Nucleus accumbens (tissue), 56 donors: Measurements from ENCODE around the gene STIM1.
"Not testable (repeated sequence)": the region's sequence is repeated elsewhere in the genome, so short reads cannot be mapped to it uniquely, and the experiment has no call there.

Experiments
- DNase-seq, 56 donors: peaks; one replicate each; lab custom pipeline; 2025; lab: John Stamatoyannopoulos, UW

STIM1 gene

DNA sequence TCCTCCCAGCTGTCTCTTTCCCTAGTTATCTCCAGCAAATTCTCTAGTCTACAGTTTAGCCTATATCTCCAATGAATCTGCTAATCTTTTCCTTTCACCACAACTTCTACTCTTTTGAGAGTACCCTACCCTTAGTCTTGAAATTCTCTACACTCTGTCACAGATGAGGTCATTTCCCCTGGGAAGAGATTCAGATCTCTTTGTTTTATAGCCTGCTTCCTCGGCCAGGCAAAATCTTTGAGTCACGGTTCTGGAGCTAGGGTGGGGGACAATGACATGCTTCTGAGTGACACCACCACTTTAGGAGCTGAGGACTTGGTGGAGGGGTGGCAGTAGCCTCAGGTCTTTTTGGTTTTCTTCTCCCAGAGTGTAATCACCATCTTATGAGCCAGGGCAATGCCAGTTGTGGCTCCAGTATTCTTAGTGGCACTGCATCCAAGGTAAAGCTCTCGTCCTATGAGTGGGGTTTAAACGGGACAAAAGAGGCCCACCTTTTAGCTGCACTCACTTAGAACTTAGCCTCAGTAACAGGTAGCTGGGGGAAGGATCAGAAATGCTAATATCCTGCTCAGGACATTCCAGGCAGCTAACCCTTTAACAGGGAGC, 140.6 kb downstream of the STIM1 start:
- DNase-seq: no peak

DNA sequence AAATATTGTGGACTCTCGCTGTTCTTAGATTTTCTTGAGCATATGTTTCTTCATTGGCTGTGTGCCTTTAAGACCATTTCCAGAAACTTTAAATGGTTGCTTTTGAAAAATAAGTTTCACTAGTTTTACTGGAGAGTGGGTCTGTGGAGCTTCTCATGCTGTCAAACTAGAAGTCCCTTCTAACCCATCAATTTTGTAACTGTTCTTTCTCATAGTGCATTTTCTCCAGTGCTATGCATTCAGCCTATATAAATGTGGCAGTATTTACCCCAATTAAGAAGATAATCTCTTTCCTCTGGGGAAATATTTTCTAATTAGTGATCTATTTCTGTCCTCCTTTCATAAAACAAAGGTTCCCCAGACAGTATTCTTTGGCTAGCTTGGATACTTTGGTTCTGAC, 141.2 kb downstream of the STIM1 start:
- no peak for DNase-seq

DNA sequence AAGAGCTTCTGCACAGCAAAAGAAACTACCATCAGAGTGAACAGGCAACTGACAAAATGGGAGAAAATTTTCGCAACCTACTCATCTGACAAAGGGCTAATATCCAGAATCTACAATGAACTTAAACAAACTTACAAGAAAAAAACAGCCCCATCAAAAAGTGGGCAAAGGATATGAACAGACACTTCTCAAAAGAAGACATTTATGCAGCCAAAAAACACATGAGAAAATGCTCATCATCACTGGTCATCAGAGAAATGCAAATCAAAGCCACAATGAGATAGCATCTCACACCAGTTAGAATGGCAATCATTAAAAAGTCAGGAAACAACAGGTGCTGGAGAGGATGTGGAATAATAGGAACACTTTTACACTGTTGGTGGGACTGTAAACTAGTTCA, 149.3 kb downstream of the STIM1 start:
- not testable (repeated sequence) for DNase-seq

DNA sequence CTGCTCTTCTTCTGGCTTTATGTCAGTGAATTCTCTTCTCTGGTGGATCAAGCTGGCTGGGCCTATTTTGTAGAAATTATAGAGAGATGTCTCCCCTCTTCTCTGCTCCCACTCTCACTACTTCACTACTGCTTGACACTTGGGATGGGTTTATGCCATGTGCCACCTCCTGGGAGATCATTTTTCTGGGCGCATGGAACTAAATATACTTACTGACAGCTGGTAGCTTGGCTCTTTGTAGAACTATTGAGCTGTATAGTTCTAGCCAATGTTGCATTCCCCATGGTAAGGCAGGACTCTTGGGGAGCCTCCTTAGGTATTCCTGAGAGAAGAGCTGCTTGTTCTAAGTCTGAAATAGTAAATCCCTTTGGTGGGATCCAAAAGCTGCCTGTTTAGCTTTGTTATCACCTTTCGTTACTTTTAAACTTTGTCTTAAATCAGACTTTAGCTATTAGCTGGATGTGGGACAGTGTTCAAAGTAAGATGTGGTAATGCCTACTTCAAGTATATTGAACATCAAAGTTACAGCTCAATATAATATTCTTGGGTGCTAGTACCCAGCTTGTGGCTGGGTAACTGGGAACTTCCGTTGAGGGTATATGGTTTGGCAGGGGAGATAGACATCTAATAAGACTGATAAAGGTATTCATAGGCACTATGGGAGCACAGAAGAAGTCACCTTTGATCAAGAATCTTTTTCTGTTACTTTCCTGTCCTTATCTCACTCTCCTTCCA, 151.6 kb downstream of the STIM1 start:
- DNase-seq: no peak

DNA sequence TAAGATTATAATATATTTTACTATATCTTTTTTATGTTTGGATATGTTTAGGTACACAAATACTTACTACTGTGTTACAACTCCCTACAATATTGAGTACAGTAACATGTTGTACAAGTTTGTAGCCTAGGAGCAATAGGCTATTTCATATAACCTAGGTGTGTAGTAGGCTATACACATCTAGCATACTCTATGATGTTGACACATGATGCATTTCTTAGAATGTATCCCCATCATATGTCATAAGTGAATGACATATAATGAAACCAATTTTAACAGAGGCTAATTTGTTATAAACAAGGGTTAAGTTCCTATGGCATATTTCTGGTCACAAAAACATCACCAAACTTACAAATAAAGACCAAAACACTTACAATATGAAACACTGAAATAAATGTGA, 152.7 kb downstream of the STIM1 start:
- DNase-seq: no peak

DNA sequence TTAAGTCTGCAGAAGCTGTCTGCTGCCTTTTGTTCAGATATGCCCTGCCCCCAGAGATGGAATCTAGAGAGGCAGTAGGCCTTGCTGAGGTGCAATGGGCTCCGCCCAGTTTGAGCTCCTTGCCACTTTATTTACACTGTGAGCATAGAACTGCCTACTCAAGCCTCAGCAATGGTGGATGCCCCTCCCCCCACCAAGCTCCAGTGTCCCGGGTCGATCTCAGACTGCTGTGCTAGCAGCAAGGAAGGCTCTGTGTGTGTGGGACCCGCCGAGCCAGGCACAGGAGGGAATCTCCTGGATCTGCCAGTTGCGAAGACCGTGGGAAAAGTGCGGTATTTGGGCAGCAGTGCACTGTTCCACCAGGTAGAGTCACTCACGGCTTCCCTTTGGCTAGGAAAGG, 161.1 kb downstream of the STIM1 start:
- not testable (repeated sequence) for DNase-seq

DNA sequence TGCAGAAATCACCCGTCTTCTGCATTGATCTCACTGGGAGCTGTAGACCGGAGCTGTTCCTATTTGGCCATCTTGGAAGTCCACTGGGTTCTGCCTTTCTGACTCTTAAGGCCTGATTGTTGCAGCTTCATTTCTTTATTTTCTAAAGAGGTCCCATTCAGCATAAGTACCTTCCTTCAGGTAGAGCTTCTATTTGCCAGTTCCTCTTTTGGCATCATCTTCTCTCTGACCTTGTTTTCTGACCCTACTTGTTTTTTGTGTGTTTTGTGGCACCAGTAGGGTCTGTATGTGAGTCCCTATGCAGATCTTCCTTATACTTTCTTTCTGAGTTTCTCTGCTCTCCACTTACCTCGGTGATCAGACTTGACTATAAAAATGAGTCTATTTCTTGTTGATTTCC, 161.7 kb downstream of the STIM1 start:
- no peak for DNase-seq

DNA sequence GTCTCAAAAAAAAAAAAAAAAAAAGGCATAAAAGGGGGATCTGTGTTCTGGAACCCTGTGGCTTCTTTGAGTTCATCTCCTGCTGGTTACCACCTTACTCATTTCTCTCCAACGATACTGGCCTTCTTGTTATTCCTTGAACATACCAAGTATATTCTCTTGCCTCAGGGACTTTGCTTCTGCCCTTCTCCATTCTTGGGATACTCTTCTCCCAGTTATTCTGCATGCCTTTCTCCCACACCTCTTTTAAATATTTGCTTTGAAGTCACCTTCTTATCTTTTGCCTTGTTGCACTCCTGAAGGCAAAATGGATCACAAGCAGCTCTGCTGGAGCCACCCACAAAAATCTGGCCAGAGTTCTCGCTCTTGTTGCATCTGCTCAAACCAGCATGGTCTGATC, 163.2 kb downstream of the STIM1 start:
- no peak for DNase-seq

DNA sequence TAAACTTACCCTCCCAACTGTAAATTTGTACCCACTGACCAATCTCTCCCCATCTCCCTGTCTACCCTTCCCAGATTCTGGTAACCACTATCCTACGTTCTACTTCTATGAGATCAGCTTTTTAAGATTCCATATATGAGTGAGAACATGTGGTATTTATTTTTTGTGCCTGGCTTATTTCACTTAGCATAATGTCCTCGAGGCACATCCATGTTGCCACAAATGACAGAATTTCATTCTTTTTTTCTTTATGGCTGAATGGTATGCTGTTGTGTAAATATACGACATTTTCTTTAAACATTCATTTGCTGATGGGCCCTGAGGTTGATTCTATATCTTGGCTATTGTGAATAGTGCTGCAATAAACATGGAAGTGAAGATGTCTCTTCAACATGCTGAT, 164.4 kb downstream of the STIM1 start:
- no peak for DNase-seq

DNA sequence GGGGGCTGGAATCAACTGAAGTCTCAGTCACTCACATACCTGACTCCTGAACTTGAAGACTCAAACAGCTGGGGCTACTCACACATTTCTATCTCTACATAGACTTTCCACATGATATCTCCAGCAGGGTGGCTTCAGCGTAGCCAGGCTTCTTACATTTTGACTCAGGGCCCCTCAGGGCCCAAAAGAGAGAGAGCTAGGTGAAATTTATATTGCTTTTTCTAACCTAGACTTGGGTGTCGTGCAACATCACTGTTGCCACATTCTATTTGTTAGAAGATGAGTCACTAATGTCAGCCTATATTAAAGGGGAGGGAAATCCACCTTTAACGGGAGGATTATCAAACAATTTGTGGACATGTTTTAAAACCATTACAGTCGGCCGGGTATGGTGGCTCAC, 167.2 kb downstream of the STIM1 start:
- DNase-seq: no peak

DNA sequence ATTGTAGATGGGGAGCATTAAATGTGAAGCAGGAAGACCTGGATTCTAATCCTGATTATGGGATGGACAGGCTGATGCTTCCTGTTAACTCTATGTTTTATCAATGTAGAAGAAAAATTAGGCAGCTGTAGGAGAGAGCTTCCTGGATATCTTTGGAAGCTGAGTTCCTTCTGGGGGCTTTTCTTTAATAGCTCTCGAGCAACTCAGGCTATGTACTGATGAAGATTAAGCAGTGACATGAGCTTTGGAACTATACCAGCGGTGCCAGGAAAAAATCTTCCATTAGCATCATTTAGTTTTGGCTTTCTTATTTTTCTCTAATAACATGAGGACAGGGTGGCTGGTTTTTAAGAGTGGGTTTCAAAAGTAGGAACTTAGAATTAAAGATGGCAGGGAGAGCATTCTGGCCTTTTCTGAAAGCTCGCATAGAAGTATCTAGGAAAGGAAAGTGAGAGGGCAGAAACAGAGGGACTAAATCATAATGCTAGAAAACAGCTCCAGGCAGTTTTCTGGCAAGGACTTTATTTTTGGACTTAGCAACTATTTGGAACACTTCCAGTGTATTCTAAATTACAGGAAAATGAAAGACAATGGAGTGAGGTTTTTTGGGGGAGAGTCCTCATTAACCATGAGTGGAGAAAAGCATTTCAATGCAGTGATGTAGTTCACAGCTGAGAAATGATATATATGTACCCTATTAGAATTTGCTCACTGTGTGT, 169.9 kb downstream of the STIM1 start:
- no peak for DNase-seq

DNA sequence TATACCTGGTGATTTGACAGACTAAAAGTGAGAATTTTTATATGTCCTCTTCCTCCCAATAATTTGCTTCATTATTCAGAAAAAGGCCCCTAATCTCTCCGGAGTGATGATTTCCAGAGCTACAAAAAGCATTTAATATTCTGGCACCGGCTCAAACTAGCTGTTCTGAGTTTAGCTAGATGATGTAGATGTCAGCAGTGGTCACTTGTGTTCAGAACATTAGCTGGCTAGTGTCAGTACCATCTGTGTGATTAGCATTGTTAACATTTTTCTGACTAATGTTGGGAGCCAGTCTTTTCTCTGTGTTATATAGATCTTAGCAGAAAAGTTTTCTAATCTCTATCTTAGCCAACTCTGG, 170.5 kb downstream of the STIM1 start:
- DNase-seq: no peak

DNA sequence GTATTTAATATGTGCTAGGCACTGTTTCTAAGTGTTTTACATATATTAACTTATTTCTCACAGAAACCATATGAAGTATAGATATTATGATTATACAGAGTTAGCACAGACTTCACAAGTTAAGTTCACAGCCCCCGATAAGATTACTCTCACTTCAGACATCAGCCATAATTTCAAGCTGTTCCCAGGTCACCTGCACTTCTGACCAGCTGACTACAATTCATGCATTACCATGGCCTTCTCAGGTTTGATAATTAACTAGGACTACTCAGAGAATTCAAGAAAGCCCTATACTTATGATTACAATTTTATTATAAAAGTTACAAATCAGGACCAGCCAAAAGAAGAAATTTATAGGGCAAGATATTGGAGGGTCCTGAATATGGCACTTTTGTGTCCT, 170.9 kb downstream of the STIM1 start:
- DNase-seq: no peak

DNA sequence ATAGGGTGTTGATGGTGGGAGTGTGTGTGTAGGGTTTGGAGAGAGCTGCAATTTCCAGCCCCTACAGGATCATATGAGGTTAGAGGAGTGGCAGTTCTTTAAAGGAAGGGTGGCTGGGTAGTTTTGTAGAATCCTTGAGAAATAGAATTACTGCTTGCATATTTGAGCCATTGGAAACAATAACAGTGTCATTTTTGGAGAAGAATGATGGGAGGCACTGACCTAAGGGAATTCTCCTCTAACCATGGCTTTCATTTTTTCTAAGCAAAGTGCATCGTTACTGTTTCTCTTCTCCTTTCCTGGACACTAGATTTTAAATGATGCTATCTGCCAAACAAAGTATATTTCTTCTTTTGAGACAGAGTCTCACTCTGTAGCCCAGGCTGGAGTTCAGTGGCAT, 172.3 kb downstream of the STIM1 start:
- no peak for DNase-seq

DNA sequence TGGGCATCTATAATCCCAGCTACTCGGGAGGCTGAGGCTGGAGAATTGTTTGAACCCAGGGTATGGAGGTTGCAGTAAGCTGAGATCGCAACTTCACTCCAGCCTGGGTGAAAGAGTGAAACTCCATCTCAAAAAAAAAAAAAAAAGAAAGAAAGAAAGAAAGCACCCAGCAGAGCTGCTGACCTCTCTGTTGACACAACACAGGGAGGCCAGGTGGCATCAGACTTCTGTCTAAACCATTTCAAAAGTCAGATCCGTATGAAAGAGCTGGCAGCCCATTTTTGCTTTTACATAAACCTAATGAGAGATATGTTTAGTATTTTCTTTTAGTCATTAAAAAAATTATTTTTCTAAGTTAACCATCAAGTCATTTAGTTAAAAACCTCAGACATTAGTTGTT, 174.7 kb downstream of the STIM1 start:
- DNase-seq: no peak

DNA sequence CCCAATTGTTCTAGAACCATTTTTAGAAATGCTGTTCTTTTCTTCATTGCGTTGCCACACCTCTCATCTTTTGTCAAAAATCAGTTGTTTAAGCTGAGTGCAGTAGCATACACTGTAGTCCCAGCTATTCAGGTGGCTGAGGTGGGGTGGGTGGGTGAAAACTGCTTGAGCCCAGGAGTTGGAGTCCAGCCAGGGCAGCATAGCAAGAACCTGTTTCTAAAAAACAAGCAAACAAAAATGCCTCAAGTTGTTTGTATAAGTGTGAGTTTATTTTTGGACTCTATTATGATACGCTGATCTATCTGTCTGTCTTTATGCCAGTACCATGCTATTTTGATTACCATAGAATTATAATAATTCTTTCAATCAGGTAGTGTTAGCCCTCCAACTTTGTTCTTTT, 176.6 kb downstream of the STIM1 start:
- DNase-seq: no peak

DNA sequence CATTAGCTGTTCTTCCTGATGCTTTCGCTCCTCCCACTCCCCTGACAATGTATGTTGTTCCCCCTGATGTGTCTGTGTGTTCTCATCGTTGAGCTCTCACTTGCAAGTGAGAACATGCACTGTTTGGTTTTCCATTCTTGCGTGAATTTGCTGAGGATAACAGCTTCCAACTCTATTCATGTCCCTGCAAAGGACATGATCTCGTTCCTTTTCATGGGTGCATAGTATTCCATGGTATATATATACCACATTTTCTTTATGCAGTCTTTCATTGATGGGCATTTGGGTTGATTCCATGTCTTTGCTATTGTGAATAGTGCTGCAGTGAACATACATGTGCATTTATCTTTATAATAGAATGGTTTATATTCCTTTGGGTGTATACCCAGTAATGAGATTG, 180.5 kb downstream of the STIM1 start:
- no peak for DNase-seq

DNA sequence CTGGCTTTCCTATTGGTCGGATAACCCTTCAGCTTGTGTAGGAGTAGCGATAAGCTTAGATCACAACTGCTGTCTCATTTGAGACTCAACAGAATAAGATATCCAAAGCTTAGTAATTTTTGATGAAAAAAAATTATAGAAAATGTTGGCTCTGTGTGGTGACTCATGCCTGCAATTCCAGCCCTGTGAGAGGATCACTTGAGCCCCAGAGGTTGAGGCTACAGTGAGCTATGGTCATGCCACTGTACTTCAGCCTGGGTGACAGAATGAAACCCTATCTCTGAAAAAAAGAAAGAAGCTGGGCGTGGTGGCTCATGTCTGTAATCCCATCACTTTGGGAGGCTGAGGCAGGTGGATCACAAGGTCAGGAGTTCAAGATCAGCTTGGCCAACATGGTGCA, 183.5 kb downstream of the STIM1 start:
- no peak for DNase-seq

DNA sequence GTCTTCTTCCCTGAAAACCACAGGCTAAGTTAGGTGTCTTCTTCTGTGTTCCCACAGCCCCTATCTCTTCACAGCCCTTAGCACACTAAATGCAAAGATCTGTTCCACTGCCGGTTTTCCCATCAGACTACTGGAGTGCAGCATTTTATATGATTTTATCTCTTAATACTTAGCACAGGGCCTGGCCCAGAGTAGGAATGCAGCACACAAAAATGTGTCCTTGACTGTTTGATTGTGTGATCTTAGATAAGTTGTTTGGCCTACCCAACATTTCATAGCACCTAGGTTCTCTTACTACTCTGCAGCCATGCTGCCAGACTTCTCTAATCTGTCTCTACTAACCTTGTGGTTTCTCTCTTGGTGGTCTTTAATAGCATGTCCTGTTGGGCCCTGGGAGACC, 185.0 kb downstream of the STIM1 start:
- DNase-seq: no peak

DNA sequence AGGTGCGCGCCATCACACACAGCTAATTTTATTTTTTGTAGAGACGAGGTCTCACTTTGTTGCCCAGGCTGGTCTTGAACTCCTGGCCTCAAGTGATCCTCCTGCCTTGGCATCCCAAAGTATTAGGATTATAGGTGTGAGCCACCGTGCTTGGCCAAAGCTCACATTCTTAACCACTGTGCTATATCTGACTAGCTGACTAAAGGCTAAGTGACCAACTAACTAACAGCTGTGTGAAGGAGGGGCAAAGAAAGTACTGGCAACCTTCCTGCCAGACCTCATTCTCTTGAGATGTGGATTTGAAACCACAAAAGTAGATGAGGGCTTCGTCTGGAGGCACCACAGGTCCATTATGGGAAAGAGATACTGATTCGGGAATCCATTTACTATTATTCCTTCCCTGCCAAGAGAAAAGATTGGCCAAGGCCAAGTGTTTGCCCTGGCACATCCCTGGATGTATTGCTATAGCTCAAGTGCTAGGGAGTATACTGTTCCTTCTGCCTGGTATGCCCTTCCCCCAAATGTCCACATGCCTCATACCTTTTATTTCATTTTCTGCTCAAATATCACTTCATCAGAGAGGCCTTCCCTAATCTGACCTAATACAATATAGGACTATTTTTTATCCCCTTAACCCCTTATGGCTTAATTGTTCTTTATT, 186.4 kb downstream of the STIM1 start:
- no peak for DNase-seq

DNA sequence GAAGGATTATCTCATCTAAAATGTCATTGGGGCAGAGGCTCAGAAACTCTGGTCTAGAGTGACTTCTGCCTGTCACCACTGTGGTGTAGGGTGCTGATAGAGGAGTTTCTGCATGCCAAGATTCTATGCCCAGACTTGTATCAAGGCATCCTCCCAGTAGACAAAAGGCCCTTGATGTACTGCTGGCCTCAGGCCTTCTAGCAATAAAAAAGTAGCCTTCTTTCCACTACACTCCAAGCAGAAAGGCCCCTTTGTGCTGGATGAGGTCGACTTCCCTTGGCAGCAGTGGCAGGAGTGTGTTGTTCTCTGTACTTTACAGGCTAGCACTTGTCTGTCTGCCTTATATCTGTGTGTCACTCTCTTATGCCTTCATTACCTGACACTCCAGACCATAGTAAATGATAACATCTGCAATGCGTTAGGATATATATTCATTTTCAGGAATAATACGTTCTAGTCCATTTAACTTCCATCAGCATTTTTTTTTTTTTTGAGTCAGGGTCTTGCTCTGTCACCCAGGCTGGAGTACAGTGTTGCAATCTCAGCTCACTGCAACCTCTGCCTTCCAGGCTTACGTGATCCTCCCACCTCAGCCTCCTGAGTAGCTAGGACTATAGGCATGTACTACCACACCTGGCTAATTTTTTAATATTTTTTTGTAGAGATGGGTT, 189.6 kb downstream of the STIM1 start:
- peak in 51 of 56 donors; percentile 17 to 90 (median 69) for DNase-seq
